ENCODE measurements around the gene IER5L. TPM values are rescaled to one million over a fixed set of nuclear protein-coding genes. Genes with fewer than 3 reads are reported as not detected.

IER5L gene
- total RNA-seq, 2 experiments from 2014 or later: 1.1 to 1.6 TPM

- intact Hi-C loops (cut with micrococcal nuclease): no loop called here
- CTCF ChIA-PET: interaction anchor here (0.8 to 1.3 kb wide), 2 partner anchors 12 to 18 kb away, joined by 3 read pairs; no protein-coding TSS in a partner anchor
These were observed 28.6 kb downstream of the IER5L start for GRCh38 chr9:129149442-129149841.

GRCh38 chr9:129148463-129149204 is 29.4 kb downstream of the IER5L start:
- Mint-ChIP-seq H3K4me3 (no peak overlapping the region), H3K9me3 (no peaks in the 10 kb centered on the region), H3K27me3 (ENCODE audit: low read depth) (no peaks in the 10 kb centered on the region), H3K27ac (no peak overlapping the region), H3K36me3 (ENCODE audit: low read depth) (peaks cover 14% of the 10 kb centered on the region), H3K4me1 (ENCODE audit: low read depth) (no peaks in the 10 kb centered on the region)
- intact Hi-C loops (cut with micrococcal nuclease): no loop called here
- no peak for DNase-seq
- CTCF ChIA-PET: interaction anchor here (0.8 to 1.3 kb wide), 2 partner anchors 13 to 17 kb away, joined by 3 read pairs; no protein-coding TSS in a partner anchor

More at GRCh38 chr9:129149442-129149841, 28.6 kb downstream of the IER5L start:
- H3K4me3 Mint-ChIP-seq: no peak overlapping the region
- no peaks in the 10 kb centered on the region for H3K4me1 Mint-ChIP-seq (ENCODE audit: low read depth)
- no peak for DNase-seq
- H3K36me3 Mint-ChIP-seq (ENCODE audit: low read depth): peaks cover 9% of the 10 kb centered on the region
- no peaks in the 10 kb centered on the region for H3K9me3 Mint-ChIP-seq
- H3K27ac Mint-ChIP-seq: no peak overlapping the region
- H3K27me3 Mint-ChIP-seq (ENCODE audit: low read depth): no peaks in the 10 kb centered on the region

GRCh38 chr9:129146441-129146941 is 31.6 kb downstream of the IER5L start:
- no peak overlapping the region for H3K27ac Mint-ChIP-seq
- peaks cover 14% of the 10 kb centered on the region for H3K36me3 Mint-ChIP-seq (ENCODE audit: low read depth)
- H3K27me3 Mint-ChIP-seq (ENCODE audit: low read depth): no peaks in the 10 kb centered on the region
- no peaks in the 10 kb centered on the region for H3K9me3 Mint-ChIP-seq
- DNase-seq: no peak
- intact Hi-C loops (cut with micrococcal nuclease): no loop called here
- CTCF ChIA-PET: interaction anchor here (1.4 kb wide), 1 partner anchor 15 kb away, joined by 4 read pairs; no protein-coding TSS in a partner anchor
- H3K4me3 Mint-ChIP-seq: no peak overlapping the region
- peaks cover 12% of the 10 kb centered on the region for H3K4me1 Mint-ChIP-seq (ENCODE audit: low read depth)

GRCh38 chr9:129145841-129146292 is 32.2 kb downstream of the IER5L start:
- Mint-ChIP-seq H3K27ac (no peak overlapping the region), H3K27me3 (ENCODE audit: low read depth) (no peaks in the 10 kb centered on the region), H3K4me1 (ENCODE audit: low read depth) (peaks cover 18% of the 10 kb centered on the region), H3K4me3 (no peak overlapping the region), H3K9me3 (no peaks in the 10 kb centered on the region), H3K36me3 (ENCODE audit: low read depth) (peaks cover 16% of the 10 kb centered on the region)
- DNase-seq: no peak
- intact Hi-C loops (cut with micrococcal nuclease): no loop called here
- CTCF ChIA-PET: interaction anchor here (1.4 kb wide), 1 partner anchor 14 kb away, joined by 4 read pairs; no protein-coding TSS in a partner anchor

GRCh38 chr9:129145316-129145715 is 32.7 kb downstream of the IER5L start:
- Mint-ChIP-seq H3K27ac (no peak overlapping the region), H3K27me3 (ENCODE audit: low read depth) (no peaks in the 10 kb centered on the region), H3K36me3 (ENCODE audit: low read depth) (peaks cover 16% of the 10 kb centered on the region), H3K4me3 (no peak overlapping the region), H3K4me1 (ENCODE audit: low read depth) (peaks cover 20% of the 10 kb centered on the region), H3K9me3 (no peaks in the 10 kb centered on the region)
- intact Hi-C loops (cut with micrococcal nuclease): no loop called here
- no peak for DNase-seq
- CTCF ChIA-PET: interaction anchor here (0.7 to 3.8 kb wide), 3 partner anchors 14 to 509 kb away, joined by 3 to 25 read pairs (median 4); no protein-coding TSS in a partner anchor

GRCh38 chr9:129143031-129143927 is 34.8 kb downstream of the IER5L start:
- no peak overlapping the region for H3K27ac Mint-ChIP-seq
- CTCF ChIA-PET: interaction anchor here (0.6 to 3.8 kb wide), 35 partner anchors 8 to 652 kb away, joined by 3 to 50 read pairs (median 4); partner anchors contain the start of genes C9orf50 and IER5L
- H3K36me3 Mint-ChIP-seq (ENCODE audit: low read depth): peaks cover 16% of the 10 kb centered on the region
- no peaks in the 10 kb centered on the region for H3K27me3 Mint-ChIP-seq (ENCODE audit: low read depth)
- H3K4me3 Mint-ChIP-seq: no peak overlapping the region
- peak; percentile 82 for DNase-seq
- peaks cover 34% of the 10 kb centered on the region for H3K4me1 Mint-ChIP-seq (ENCODE audit: low read depth)
- H3K9me3 Mint-ChIP-seq: no peaks in the 10 kb centered on the region
- intact Hi-C loops (cut with micrococcal nuclease): loop anchor here (5.0 kb wide), 1 partner anchor 344 kb away; no protein-coding TSS in a partner anchor

GRCh38 chr9:129142138-129142935 is 35.7 kb downstream of the IER5L start:
- H3K9me3 Mint-ChIP-seq: no peaks in the 10 kb centered on the region
- intact Hi-C loops (cut with micrococcal nuclease): loop anchor here (5.0 kb wide), 1 partner anchor 345 kb away; no protein-coding TSS in a partner anchor
- H3K4me1 Mint-ChIP-seq (ENCODE audit: low read depth): peaks cover 34% of the 10 kb centered on the region
- CTCF ChIA-PET: interaction anchor here (0.6 to 3.8 kb wide), 37 partner anchors 8 to 651 kb away, joined by 3 to 50 read pairs (median 4); partner anchors contain the start of genes C9orf50 and IER5L
- no peak overlapping the region for H3K27ac Mint-ChIP-seq
- peaks cover 16% of the 10 kb centered on the region for H3K36me3 Mint-ChIP-seq (ENCODE audit: low read depth)
- H3K27me3 Mint-ChIP-seq (ENCODE audit: low read depth): no peaks in the 10 kb centered on the region
- no peak overlapping the region for H3K4me3 Mint-ChIP-seq
- DNase-seq: no peak

GRCh38 chr9:129141066-129142041 is 36.7 kb downstream of the IER5L start:
- H3K36me3 Mint-ChIP-seq (ENCODE audit: low read depth): peaks cover 16% of the 10 kb centered on the region
- no peak for DNase-seq
- H3K4me1 Mint-ChIP-seq (ENCODE audit: low read depth): peaks cover 34% of the 10 kb centered on the region
- H3K9me3 Mint-ChIP-seq: no peaks in the 10 kb centered on the region
- peak overlapping the region; percentile 97 for H3K27ac Mint-ChIP-seq
- intact Hi-C loops (cut with micrococcal nuclease): loop anchor here (2.0 to 5.0 kb wide), 2 partner anchors 241 to 346 kb away; no protein-coding TSS in a partner anchor
- H3K4me3 Mint-ChIP-seq: peak overlapping the region; percentile 72
- no peaks in the 10 kb centered on the region for H3K27me3 Mint-ChIP-seq (ENCODE audit: low read depth)
- CTCF ChIA-PET: interaction anchor here (0.6 to 3.8 kb wide), 17 partner anchors 10 to 483 kb away, joined by 3 to 50 read pairs (median 7); partner anchors contain the start of genes C9orf50 and IER5L

- H3K9me3 Mint-ChIP-seq: no peaks in the 10 kb centered on the region
- peaks cover 15% of the 10 kb centered on the region for H3K36me3 Mint-ChIP-seq (ENCODE audit: low read depth)
- H3K4me3 Mint-ChIP-seq: peak overlapping the region; percentile 72
- H3K4me1 Mint-ChIP-seq (ENCODE audit: low read depth): peaks cover 34% of the 10 kb centered on the region
- H3K27me3 Mint-ChIP-seq (ENCODE audit: low read depth): no peaks in the 10 kb centered on the region
- peak; percentile 27 for DNase-seq
- H3K27ac Mint-ChIP-seq: peak overlapping the region; percentile 97
- CTCF ChIA-PET: interaction anchor here (0.6 to 3.0 kb wide), 16 partner anchors 9 to 484 kb away, joined by 3 to 25 read pairs (median 4); partner anchors contain the start of gene IER5L
- intact Hi-C loops (cut with micrococcal nuclease): loop anchor here (1.0 to 5.0 kb wide), 4 partner anchors 29 to 347 kb away; partner anchors contain the start of gene PTPA
These were observed 37.5 kb downstream of the IER5L start for GRCh38 chr9:129140397-129141065.

- H3K27ac Mint-ChIP-seq: peak overlapping the region; percentile 97
- intact Hi-C loops (cut with micrococcal nuclease): loop anchor here (1.0 to 10.0 kb wide), 7 partner anchors 29 to 471 kb away; partner anchors contain the start of gene PTPA
- H3K4me1 Mint-ChIP-seq (ENCODE audit: low read depth): peaks cover 34% of the 10 kb centered on the region
- peaks cover 15% of the 10 kb centered on the region for H3K36me3 Mint-ChIP-seq (ENCODE audit: low read depth)
- no peaks in the 10 kb centered on the region for H3K9me3 Mint-ChIP-seq
- DNase-seq: peak; percentile 92
- no peaks in the 10 kb centered on the region for H3K27me3 Mint-ChIP-seq (ENCODE audit: low read depth)
- H3K4me3 Mint-ChIP-seq: peak overlapping the region; percentile 72
- CTCF ChIA-PET: interaction anchor here (0.6 to 3.0 kb wide), 18 partner anchors 9 to 485 kb away, joined by 3 to 25 read pairs (median 4); partner anchors contain the start of gene IER5L
These were observed 38.1 kb downstream of the IER5L start for GRCh38 chr9:129139993-129140396.
